Esophagus muscularis mucosa (tissue), 4 donors: Measurements from ENCODE around the gene IGDCC3. TPM values are rescaled to one million over a fixed set of nuclear protein-coding genes. Genes with fewer than 3 reads are reported as not detected.

Experiments
- DNase-seq: peaks from one replicate; pipeline ENCODE4 v3.0.0-alpha.2; 2017; ENCODE audit errors: extremely low spot score
- H3K27ac ChIP-seq, 4 donors: fragments of 200-600 bp; sonication (generic); replicated peaks in 1 of 4; 1 replicate in 3 of 4; 2 replicates in 1 of 4; pipeline ENCODE4 v1.5.1; 2016 to 2019; ENCODE audit warnings: mild to moderate bottlenecking in 1 of 4
- H3K27me3 ChIP-seq, 4 donors: fragments of 200-600 bp; sonication (generic); one replicate each; pipeline versions ENCODE4 v1.5.1 to v1.6.0; 2016 to 2019
- H3K36me3 ChIP-seq, 4 donors: fragments of 200-600 bp; sonication (generic); one replicate each; pipeline ENCODE4 v1.5.1; 2016 to 2019
- H3K4me1 ChIP-seq, 4 donors: fragments of 200-600 bp; sonication (generic); one replicate each; pipeline ENCODE4 v1.5.1; 2016 to 2019
- H3K4me3 ChIP-seq, 4 donors: fragments of 200-600 bp; sonication (generic); 1 replicate in 2 of 4; 2 replicates in 2 of 4; pipeline ENCODE4 v1.5.1; 2016 to 2019; ENCODE audit warnings: mild to moderate bottlenecking in 4 of 4, moderate library complexity in 1 of 4
- H3K9me3 ChIP-seq, 4 donors: fragments of 200-600 bp; sonication (generic); 1 replicate in 3 of 4; 2 replicates in 1 of 4; pipeline ENCODE4 v1.5.1; 2016 to 2019
- CTCF ChIP-seq, 3 experiments: fragments of 200-600 bp in 2 of 3; fragments of 450-650 bp in 1 of 3; sonication (generic) in 2 of 3; IDR thresholded peaks; one replicate each; pipeline ENCODE4 v1.5.1; 2017 to 2019; ENCODE audit warnings: antibody characterized with exemption in 3 of 3, mild to moderate bottlenecking in 2 of 3, moderate library complexity in 1 of 3
- EP300 ChIP-seq: sonication (generic); formaldehyde crosslinking; IDR thresholded peaks from one replicate; pipeline ENCODE4 v1.6.1; 2017; ENCODE audit warnings: antibody characterized with exemption
- POLR2A ChIP-seq: fragments of 450-650 bp; IDR thresholded peaks from one replicate; pipeline ENCODE4 v1.6.1; 2017; ENCODE audit warnings: antibody characterized with exemption, moderate library complexity, mild to moderate bottlenecking, low read depth
- POLR2AphosphoS5 ChIP-seq, 2 donors: sonication (generic); formaldehyde crosslinking; IDR thresholded peaks; one replicate each; pipeline ENCODE4 v1.6.1; 2017; ENCODE audit warnings: antibody characterized with exemption in 2 of 2
- WGBS: methylation state at CpG from one replicate; pipeline ENCODE4 v1.1.5; 2018; 5-methylcytosine and 5-hydroxymethylcytosine counted together
- intact Hi-C: fragments of 100-400 bp; cut with DNase I; formaldehyde crosslinking; loops from one replicate; pipeline ENCODE4 v1.15.1; 2023
- total RNA-seq, 4 donors: library from RNA; depleted of rRNA; stranded (reverse); fragments of >200 nt; gene quantifications; one replicate each; pipeline versions ENCODE4 v1.1.0 to v1.2.1, GENCODE V29; 2016

IGDCC3 gene
- total RNA-seq, 4 donors from 2014 or later: 0.17 TPM; not detected in 3

- Histone ChIP-seq H3K9me3 (no peaks in the 10 kb centered on the region), H3K4me3 (no peak overlapping the region), H3K27ac (no peak overlapping the region), H3K4me1 (no peaks in the 10 kb centered on the region), H3K27me3 (peaks cover 0 to 24% (median 0%) of the 10 kb centered on the region in 4 donors), H3K36me3 (no peaks in the 10 kb centered on the region)
- no peak for TF ChIP-seq POLR2AphosphoS5 (IDR thresholded peaks at IDR 0.05)
- TF ChIP-seq EP300: no peak
- TF ChIP-seq CTCF (IDR thresholded peaks at IDR 0.05): no peak
- TF ChIP-seq POLR2A: no peak
- 98% methylated on average over 6 of the region's 20 CpGs for WGBS
- no peak for DNase-seq
- intact Hi-C loops: no loop called here
Measured at GRCh38 chr15:65334586-65335231, 43.1 kb downstream of the IGDCC3 start.

GRCh38 chr15:65333856-65334255 lies 43.9 kb downstream of the IGDCC3 start:
- intact Hi-C loops: no loop called here
- 73% methylated on average over 5 of the region's 5 CpGs for WGBS
- DNase-seq: no peak

GRCh38 chr15:65333148-65333820 lies 44.5 kb downstream of the IGDCC3 start:
- no peak for DNase-seq
- no peak for TF ChIP-seq POLR2A
- no peak for TF ChIP-seq CTCF (IDR thresholded peaks at IDR 0.05)
- no peak for TF ChIP-seq EP300
- no peak for TF ChIP-seq POLR2AphosphoS5 (IDR thresholded peaks at IDR 0.05)
- no peaks in the 10 kb centered on the region for H3K4me1 ChIP-seq
- H3K27me3 ChIP-seq: peaks cover 0 to 24% (median 0%) of the 10 kb centered on the region in 4 donors
- H3K4me3 ChIP-seq: no peak overlapping the region
- H3K36me3 ChIP-seq: no peaks in the 10 kb centered on the region
- H3K27ac ChIP-seq: no peak overlapping the region
- 83% methylated on average over 15 of the region's 16 CpGs for WGBS
- intact Hi-C loops: no loop called here
- no peaks in the 10 kb centered on the region for H3K9me3 ChIP-seq

More at GRCh38 chr15:65333856-65334255, 43.9 kb downstream of the IGDCC3 start:
- Histone ChIP-seq H3K4me1 (no peaks in the 10 kb centered on the region), H3K27ac (no peak overlapping the region), H3K27me3 (peaks cover 0 to 24% (median 0%) of the 10 kb centered on the region in 4 donors), H3K9me3 (no peaks in the 10 kb centered on the region), H3K36me3 (no peaks in the 10 kb centered on the region), H3K4me3 (no peak overlapping the region)
- TF ChIP-seq POLR2A (no peak), CTCF (IDR thresholded peaks at IDR 0.05) (no peak), POLR2AphosphoS5 (IDR thresholded peaks at IDR 0.05) (no peak)

GRCh38 chr15:65332391-65333147 lies 45.2 kb downstream of the IGDCC3 start:
- no peak overlapping the region for H3K4me3 ChIP-seq
- no peak for DNase-seq
- WGBS: 81% methylated on average over 22 of the region's 31 CpGs
- TF ChIP-seq CTCF (IDR thresholded peaks at IDR 0.05): no peak
- no peak for TF ChIP-seq POLR2A
- no peak for TF ChIP-seq POLR2AphosphoS5 (IDR thresholded peaks at IDR 0.05)
- TF ChIP-seq EP300: no peak
- no peaks in the 10 kb centered on the region for H3K9me3 ChIP-seq
- intact Hi-C loops: no loop called here
- no peaks in the 10 kb centered on the region for H3K4me1 ChIP-seq
- H3K36me3 ChIP-seq: no peaks in the 10 kb centered on the region
- H3K27me3 ChIP-seq: peaks cover 0 to 24% (median 0%) of the 10 kb centered on the region in 4 donors
- H3K27ac ChIP-seq: no peak overlapping the region
